Measurements from ENCODE around the gene MACIR. TPM values are rescaled to one million over a fixed set of nuclear protein-coding genes. Genes with fewer than 3 reads are reported as not detected.

MACIR gene
- polyA plus RNA-seq, 3 donors: 1.2 to 1.9 (median 1.9) TPM

- Mint-ChIP-seq H3K27ac (no peak overlapping the region), H3K27me3 (ENCODE audit: low read depth in 3 of 3) (no peaks in the 10 kb centered on the region)
- no CpG with 5 or more reads among the region's 2 CpGs for WGBS (ENCODE audit: insufficient coverage)
Observed at GRCh38 chr5:103210952-103211351, 47.6 kb upstream of the MACIR start.

More at GRCh38 chr5:103210952-103211351, 47.6 kb upstream of the MACIR start:
- Histone ChIP-seq H3K4me1 (ENCODE audit: control insufficient read depth in 1 of 2, insufficient read depth in 2 of 2, low read length in 2 of 2) (peaks cover 11 to 17% of the 10 kb centered on the region in 2 donors), H3K27me3 (ENCODE audit: control insufficient read depth in 2 of 2, insufficient read depth in 2 of 2, low read length in 2 of 2) (no peaks in the 10 kb centered on the region), H3K9ac (ENCODE audit: insufficient read depth, low read length, poor library complexity, severe bottlenecking) (no peak overlapping the region), H3K79me2 (ENCODE audit: insufficient read depth, low read length) (no peaks in the 10 kb centered on the region), H3K36me3 (replicated peaks in 1 of 2; ENCODE audit: control insufficient read depth in 1 of 2, insufficient read depth in 2 of 2, low read length in 2 of 2) (peaks cover 8 to 11% of the 10 kb centered on the region in 2 donors), H3K27ac (ENCODE audit: low read depth in 1 of 2, low read length in 2 of 2) (no peak overlapping the region), H3K4me2 (replicated peaks; ENCODE audit: extremely low read depth, low read length, poor library complexity, severe bottlenecking) (no peak overlapping the region), H2AFZ (ENCODE audit: insufficient read depth, low read depth, low read length, poor library complexity, severe bottlenecking) (no peak overlapping the region), H4K20me1 (ENCODE audit: insufficient read depth, low read length) (no peaks in the 10 kb centered on the region), H3K4me3 (replicated peaks in 1 of 3; ENCODE audit: low read depth in 2 of 3, low read length in 3 of 3) (no peak overlapping the region), H3K9me3 (replicated peaks in 1 of 2; ENCODE audit: control insufficient read depth in 1 of 2, insufficient read depth in 1 of 2, low read length in 2 of 2) (no peaks in the 10 kb centered on the region)
- intact Hi-C loops (cut with micrococcal nuclease): no loop called here
- H3K4me3 Mint-ChIP-seq: no peak overlapping the region
- H3K36me3 Mint-ChIP-seq: peaks cover 10 to 31% of the 10 kb centered on the region in 2 donors
- peaks cover 21% of the 10 kb centered on the region for H3K4me1 Mint-ChIP-seq
- no peak for TF ChIP-seq CTCF (IDR thresholded peaks at IDR 0.05)
- no peak for DNase-seq
- H3K9me3 Mint-ChIP-seq: no peaks in the 10 kb centered on the region
